ENCODE data around the gene PAQR5.
A peak's percentile ranks its signal among the peaks of the same experiment; 100 is the strongest.

Gene PAQR5

DNA sequence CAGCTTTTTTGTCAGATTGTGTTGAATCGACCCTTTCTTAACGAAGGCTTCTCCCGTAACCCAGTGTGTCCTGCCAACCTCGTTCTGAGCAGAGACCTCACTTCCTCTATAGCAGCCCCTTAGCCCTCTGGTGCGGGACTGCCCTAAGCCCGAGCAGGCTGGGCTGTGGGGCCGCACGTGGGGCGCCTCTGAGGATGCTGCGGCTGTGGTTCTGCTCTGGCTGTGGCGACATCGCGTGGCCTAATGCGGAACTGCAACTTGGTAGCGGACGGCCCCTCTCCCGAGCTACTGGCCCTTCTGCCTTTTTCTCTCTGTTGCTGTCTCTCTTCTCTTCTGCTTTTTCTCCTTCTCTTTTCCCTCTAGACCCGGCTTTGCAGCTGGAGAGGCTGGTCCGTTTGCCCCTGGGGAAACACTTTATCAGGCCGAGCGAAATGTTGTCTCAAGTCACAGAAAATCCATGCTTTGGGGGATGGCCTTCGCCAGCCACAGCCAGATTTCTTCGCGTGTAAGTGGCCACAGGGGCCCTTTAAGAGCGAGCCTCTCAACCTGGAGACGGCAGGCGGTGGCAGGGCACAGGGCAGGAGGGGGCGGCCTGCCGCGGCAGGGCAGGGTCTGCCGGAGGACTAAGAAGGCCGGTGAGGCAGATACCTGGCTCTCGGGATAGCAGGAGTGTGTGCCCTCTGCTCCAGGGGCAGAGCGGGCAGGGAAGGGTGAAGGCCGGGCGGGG is 96.0 kb downstream of the PAQR5 start:
- peak; percentile 70 for DNase-seq

DNA sequence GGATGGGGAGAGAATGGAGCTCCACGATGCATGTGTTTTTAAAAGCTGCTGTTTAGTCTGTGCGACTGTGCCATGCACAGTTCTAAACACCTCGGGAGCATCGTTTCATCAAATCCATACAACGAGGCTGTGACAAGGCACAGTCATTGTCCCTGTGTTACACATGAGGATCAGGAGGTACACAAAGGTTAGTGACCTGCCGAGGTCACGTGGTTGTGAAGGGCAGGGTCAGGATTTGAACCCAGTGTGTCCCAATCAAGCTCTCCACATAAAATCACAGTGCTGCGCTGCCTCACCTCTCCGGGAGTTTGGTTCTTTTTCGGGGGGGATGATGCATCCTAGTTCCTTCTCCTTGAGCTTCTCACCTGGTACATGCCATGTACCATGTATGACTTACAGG is 96.7 kb downstream of the PAQR5 start:
- DNase-seq = no peak

DNA sequence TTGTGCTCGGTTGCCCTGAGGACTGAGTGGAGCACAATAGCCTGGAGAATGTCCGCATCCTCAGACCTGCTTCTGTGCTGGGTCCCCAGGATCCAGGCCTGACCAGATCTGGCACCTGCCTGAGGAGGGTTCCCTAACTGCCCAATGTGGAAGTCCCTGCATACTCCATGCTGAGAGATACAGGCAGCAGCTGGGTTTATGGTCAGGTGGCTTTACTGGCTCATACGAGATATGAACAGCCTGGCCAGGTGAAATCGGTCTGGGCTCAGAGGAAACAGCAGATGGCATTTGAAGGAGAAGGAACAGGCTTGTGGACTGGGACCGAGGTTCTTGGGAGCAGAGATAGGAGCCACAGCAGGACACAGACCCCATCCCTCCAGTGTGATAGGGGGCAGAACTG is 97.3 kb downstream of the PAQR5 start:
- no peak for DNase-seq

DNA sequence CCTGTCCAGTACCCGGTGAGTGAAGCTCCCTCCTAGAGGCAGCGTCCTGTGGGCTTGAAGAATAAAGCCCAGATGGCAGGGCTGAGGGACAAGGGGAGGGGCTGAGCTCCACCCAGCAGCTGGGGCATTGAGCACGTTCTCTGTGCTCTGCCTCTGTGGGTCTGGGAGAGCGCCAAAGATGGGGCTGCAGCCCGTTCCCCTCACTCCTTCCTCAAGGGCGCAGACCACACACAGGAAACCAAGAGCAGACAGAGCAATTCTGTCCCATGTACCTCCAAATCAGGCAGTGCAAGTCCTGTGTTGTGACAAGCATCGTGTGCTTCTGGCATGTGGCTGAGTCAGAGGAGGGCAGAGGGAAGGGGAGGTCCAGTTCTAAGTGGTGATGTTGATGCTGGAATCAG is 99.8 kb downstream of the PAQR5 start:
- no peak for DNase-seq

DNA sequence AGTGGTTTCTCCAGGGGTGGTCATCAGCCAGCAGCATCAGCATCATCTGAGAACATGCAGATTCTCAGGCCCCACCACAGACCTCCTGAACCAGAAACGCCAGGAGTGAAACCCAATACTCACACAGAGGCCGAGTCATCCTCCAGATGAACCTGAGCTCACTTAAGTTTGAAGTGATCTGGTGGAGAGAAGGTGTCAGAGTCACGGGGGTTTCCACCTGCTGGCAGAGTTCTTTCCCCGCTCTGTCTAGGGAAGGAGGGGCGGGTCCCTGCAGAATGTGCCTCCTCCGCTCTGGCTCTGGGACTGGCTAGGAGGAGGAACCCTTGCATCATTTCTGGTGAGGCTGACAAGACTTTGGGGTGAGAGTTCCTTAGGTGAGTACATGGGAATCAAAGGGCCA is 102.1 kb downstream of the PAQR5 start:
- no peak for DNase-seq

DNA sequence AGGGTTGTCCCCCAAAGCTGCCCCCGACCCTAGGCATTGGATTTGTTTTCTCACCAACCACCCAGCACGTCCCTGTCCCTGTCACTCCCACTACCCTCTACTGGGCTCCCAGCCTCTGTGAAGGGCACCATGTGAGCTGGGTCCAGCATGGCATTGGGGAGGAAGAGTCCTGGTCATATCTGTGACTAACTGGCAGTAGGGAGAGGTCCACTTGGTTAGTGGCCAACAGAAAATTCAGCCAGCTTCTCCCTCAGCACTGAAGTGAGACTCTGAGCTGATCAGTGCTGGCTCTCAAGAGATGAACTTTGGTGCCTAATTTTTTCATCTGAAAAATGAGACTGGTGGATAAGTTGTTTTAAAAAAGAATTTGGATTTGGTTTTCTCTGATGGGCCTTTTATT is 104.1 kb downstream of the PAQR5 start:
- no peak for DNase-seq

DNA sequence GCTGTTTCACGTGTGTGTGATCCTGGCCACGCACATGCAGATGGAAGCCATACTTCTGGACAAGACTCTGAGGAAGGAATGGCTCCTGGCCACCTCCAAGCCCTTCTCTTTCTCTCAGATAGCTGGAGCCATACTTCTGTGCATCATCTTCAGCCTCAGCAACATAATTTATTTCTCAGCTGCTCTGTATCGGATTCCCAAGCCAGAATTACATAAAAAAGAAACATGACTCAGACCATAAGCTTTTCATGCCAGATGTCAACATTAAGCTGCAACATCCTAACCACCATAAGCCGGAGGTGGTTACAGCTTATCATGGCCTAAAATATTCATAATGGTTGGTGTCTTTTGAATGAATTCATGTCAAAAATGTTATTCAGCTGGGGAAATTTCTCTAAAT is 104.9 kb downstream of the PAQR5 start:
- DNase-seq = no peak

DNA sequence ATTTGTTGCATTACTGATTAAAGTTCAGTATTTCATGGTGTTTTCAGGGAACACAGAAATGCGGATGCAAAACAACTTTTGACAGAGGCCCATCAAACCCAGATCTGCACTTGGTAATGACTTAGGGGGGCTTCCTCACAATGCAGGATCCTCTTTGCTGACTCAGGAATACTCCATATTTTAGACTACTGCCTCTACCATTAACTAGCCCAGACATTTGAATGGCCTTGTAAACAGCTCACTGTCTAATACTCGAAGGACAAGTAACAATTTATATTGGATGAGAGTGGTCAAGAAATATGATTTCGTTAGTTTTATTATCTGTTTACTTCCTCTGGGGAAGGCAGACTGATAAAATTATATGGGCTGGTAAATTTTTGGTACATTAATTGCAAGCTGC is 106.4 kb downstream of the PAQR5 start:
- DNase-seq = no peak

DNA sequence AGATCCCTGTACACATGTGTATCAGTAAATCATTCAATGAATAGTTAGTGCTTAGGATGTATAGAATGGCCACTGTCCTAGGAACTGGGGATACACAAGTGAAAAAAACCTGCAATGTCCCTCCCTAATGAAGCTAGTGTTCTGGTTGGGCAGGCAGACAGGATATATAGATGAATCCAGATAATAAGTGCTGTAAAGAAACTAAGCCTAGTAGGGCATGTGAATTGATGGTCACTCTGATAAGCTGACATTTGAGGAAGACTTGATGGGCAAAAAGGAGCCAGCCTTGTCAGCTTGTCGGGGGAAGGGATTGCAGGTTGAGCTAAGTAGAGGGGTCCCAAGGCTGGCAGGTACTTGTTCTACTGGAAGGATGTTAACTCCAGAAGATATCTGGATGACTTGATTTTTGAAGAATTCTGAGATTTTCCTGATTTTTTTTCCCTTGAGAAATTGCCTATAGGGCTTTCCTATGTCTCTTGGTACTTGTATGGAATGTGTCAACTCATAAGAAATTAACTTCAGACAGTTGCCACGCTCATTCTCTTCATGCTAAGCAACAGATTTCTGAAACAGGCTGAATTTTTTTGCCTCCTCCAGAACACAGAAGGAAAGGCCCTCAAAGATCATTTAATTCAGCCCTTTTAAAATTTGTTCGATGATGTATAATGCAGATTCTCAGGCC is 109.1 kb downstream of the PAQR5 start:
- DNase-seq = no peak

DNA sequence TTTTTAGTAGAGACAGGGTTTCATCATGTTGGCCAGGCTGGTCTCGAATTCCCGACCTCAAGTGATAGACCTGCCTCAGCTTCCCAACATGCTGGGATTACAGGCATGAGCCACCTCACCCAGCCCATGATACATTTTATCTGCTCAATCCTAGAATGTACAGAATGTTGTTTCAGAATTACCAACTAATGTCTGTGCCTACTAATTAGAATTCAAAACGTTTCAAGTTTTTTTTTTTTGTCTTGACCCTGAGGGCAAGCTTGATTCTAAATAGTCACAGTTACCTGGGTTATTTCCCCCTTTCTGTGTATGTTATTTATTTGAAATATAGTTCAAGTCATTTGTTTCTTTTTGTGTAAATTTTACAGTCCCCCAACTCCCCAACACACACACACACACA is 110.1 kb downstream of the PAQR5 start:
- DNase-seq = no peak

DNA sequence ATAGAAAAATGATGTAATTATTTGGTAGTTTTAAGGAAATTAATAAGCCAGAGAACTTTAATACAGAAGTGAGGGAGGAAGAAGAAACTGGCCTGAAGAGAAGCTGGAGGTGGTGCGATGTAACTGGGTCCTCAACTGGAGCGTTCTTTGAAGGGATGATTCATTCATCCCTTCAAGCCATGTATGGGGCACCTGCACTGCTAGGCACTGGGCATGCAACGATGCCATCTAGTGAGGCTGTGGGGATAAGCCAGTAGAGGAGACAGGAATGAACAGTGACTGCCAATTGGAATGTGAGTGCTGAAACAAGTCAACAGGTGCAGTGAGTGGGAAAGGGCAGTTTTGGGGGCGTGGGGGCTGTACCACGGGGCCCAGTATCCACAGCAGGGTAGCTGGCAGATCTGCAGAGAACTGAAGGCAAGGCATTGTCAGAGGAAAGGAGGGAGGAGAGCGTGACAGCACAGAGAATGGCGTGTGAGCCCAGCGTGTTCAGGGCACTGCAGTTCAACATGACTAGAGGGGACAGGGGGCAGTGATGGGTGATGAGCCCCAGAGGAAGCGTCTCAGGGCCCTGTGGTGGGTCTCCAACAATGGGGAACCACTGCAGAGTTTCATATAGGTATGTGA is 111.6 kb downstream of the PAQR5 start:
- DNase-seq = peak; percentile 37

DNA sequence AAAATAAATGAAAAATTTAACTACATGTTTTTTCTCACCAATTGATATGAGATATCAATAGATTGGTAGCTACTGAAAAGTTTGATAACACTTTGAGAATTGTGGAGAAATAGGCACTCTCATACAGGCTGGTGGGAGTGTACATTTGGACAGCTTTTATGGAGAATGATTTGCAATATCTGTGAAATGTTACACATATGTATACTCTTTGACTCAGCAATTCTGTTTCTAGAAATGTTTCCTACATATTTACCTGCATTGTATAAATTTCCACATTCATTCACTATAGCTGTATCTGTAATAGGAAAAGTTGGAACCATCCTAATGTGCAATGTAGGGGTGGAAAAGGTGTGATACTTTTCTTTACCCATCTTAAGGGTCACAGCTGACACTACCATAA is 113.6 kb downstream of the PAQR5 start:
- no peak for DNase-seq

DNA sequence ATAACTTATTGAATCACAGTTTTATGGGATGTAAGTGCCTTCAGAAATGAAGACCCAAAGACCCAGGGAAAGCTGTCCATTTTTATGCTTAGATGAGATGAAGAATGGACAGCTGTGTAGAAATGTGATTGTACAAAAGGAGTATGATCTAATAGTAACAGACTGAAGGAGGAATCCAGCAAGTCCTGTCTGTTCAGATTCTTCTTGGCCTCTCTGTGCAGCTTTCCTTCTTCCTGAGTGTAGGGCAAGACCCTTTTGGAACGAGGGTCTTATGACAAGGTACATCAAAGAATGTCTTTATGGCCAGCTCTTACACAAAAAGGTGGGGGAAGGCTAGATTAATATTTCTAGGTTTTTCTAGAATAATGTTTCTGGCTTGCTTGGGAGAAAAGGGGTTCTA is 114.0 kb downstream of the PAQR5 start:
- no peak for DNase-seq

DNA sequence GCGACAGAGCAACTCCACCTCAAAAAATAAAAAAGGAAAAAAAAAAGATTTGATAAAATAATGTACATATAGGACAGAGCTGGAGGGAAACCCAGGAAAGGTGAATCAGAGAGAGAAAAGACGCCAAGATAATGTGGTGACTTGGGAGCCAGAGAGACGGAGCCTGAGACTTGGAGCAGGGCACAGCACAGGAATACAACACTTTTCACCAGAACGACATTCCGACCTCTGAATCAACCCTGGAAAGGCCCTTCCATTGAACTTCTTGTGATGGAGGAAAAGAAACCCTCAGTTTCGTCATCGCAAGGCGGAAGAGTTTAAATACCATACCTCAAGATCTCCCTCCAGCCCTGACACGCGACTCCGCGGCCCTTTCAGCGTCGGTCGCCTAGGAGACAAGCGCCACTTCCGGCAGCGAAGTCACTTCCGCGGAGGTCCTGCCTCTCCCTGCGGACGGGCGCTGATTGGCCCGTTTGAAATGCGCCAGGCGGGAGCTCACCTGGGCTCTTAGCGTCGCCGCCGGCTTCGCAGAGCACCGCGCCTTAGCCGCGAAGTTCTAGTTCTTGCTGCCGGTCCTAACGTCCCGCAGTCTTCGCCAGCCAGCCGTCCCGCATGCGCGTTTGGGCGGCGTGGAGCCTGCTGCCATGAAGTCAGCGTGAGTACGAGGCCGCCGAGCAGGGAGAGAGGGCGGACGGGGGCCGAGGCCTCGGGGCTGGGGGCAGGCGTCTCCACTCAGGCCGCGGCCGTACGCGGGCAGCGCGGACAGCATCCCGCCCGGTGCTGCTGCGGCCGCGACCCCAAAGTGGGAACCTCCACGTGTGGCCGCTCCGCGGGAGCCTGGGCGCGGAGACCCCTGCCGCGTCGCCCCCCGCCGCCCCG is 115.3 kb downstream of the PAQR5 start, which contains the start of gene KIF23:
KIF23 (plus strand) TSS at position 528 of the 879 bp plus-strand sequence; CDS start at position 645, 117 bp downstream.
- peak; percentile 94 for DNase-seq

DNA sequence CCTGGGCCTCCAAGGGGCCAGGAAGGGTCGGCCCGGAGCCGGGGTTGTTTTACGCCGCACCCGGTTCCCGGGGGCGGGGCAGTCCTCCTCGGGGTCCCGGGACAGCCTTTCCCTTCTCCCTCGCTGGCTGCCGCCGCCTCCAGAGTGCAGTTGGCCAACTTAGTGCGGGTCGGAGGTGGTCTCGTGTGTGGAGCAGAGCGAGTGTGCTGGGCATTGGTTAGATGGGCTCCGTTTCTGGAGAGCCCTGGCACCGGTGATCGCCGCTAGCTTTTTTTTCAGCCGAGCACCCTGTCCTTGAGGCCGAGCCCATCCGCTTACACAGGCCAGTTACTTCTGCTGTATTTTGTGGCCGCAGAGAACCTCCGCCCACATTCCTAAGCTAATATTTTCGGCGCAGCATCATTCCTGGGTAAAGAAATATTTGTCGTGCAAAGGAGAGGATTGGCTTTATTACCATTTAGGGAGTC is 116.0 kb downstream of the PAQR5 start:
- DNase-seq = peak; percentile 59

DNA sequence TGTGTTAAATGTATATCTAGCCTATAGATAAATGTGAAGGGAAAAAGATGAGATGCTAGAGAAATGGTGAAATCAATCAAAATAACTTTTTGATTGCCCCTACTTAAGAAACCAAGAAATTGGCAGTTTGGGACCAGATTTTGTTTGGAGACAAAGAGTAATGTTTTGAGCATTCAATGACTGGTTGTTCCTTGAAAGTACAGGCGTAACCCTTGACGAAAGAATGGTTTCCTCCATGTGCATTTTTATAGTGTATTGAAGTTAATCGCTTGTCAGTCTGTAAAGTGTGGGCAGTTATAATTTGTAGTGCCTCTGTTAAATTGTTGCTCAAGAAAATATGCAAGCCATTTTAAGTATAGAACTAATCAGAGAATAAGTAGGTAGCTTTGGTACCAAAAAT is 116.7 kb downstream of the PAQR5 start:
- DNase-seq = peak; percentile 16

DNA sequence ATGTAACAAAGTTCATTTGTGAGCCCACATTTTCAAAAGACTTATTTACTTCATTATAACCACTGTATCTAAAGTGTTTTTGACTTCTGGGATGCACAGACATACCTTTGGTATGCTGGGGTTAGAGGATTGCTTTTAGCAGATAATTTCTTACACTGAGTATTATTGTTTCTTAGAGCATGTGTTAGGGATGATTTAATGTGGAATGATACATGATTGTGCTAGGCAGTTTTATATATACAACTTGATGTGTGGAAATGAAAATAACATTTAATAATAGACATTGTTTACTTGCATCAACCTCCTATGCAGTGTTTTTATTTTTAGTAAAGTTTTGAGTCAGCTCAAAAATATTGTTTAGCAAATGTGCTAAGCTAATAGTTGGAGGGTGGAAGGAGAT is 118.9 kb downstream of the PAQR5 start:
- DNase-seq = no peak

DNA sequence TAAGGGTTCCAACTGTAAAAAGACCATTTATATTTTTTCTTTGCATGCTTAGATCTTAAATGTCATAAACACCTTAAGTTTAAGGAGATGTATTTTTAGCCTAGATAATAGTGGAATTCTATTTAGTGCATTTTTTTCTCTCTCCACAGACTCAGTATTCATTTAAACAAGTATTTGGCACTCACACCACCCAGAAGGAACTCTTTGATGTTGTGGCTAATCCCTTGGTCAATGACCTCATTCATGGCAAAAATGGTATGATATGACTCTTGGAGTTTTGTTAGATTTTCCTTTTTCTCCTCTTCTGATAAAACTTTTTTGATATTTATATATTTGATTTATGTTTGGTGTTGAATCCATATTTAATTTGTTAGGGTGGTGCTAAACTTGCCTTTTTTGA is 122.8 kb downstream of the PAQR5 start:
- DNase-seq = no peak

DNA sequence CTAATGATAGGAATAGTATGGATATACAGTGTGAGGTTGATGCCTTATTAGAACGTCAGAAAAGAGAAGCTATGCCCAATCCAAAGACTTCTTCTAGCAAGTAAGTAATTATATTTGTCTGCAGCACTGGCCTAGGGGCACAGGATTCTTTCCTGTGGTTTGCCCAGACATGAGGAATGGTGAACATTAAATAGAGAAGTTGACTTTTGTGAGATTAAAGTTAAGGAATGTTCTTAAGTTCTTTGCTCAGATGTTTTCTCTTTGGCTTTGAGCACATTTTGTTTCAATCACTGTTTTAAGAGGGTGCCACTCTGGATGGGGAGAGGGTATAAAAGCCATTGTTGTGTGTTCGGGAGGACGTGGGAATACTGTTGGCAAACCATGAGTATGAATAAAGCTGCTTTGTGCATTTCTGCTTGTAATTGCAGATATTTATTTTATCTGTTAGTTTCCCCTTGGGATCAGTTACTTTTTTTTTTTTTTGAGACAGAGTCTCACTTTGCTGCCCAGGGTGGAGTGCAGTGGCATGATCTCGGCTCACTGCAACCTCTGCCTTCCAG is 123.7 kb downstream of the PAQR5 start:
- DNase-seq = no peak

DNA sequence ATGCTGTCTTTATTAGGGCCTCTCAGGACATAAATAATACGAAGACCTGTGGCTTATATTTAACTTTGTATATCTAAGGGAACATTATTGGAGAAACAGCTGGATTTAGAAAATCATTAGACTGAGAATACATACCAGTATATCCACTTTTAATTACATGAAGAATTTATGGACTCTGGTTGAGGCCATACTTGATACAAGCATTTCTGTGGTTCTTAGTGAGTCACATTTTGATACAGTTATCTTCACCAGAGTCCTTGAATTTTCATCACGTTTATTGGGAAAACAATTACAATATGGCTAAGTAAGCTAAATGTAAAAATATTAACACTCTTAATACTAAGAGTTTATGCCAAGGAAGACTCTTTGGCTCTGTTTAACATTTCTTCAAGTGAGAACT is 125.3 kb downstream of the PAQR5 start:
- DNase-seq = no peak

DNA sequence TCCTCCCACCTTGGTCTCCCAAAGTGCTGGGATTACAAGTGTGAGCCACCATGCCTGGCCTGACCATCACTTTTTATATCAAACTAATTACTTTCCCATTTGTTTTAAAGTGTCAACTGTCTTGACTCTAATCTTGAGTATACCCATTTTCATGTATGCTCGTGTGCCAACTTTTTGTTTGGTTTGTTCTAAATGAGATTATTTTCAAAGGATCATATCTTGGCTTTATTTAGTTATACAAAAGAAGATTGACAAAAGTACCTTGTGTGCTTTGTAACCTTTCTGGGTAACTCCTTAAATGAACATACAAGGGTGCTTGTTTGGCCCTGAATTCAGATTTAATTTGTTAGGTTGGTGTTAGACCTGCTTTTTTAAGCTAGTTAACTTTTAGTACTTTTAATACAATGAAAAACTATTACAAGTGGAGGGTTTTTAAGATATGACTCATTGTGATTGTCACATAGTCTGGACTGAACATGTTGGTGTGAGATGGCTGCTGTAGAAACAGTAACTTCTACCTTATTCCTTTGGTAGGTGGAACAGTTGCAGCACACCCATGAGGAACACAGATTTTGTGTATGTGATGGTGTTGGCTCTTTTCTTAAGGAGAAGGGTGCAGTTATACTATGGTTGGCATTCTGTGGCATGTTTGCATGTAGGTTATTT is 126.2 kb downstream of the PAQR5 start:
- DNase-seq = no peak

DNA sequence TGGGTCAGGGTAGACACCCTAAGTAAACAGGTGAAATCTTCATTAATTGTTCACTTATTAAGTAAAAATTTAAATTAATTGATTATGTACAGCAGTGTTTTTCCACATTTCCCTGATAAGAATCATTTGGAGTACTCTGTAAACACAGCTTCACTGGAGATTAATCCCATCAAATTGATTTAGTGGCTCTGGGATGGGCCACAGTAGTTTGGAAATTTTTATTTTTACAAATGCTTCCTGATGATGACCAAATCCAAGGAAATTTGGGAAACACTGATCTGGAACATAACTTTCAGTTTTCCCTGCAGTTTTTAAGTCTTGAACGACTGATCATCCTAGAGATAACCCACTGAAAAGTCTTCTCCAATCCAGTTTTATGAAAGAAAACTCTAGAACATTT is 135.1 kb downstream of the PAQR5 start:
- DNase-seq = no peak
